WI38 (cell line): ENCODE data around the gene SPRR4.

ENCODE experiments used
- H3K4me3 ChIP-seq: 2 replicates; pipeline ENCODE4 v1.5.1; 2011; ENCODE audit warnings: low read depth, mild to moderate bottlenecking, control low read depth, low read length
- TF ChIP-seq, protein P1 (sequence below): IDR thresholded peaks from 2 replicates; pipeline ENCODE4 v1.5.1; 2012; ENCODE audit warnings: low read depth, mild to moderate bottlenecking, control low read depth, low read length

Gene SPRR4

GRCh38 chr1:152980676-152981075 lies 10.2 kb downstream of the SPRR4 start:
- H3K4me3 ChIP-seq: no peak overlapping the region
- TF ChIP-seq, protein P1, sequence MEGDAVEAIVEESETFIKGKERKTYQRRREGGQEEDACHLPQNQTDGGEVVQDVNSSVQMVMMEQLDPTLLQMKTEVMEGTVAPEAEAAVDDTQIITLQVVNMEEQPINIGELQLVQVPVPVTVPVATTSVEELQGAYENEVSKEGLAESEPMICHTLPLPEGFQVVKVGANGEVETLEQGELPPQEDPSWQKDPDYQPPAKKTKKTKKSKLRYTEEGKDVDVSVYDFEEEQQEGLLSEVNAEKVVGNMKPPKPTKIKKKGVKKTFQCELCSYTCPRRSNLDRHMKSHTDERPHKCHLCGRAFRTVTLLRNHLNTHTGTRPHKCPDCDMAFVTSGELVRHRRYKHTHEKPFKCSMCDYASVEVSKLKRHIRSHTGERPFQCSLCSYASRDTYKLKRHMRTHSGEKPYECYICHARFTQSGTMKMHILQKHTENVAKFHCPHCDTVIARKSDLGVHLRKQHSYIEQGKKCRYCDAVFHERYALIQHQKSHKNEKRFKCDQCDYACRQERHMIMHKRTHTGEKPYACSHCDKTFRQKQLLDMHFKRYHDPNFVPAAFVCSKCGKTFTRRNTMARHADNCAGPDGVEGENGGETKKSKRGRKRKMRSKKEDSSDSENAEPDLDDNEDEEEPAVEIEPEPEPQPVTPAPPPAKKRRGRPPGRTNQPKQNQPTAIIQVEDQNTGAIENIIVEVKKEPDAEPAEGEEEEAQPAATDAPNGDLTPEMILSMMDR: no peak

DNA sequence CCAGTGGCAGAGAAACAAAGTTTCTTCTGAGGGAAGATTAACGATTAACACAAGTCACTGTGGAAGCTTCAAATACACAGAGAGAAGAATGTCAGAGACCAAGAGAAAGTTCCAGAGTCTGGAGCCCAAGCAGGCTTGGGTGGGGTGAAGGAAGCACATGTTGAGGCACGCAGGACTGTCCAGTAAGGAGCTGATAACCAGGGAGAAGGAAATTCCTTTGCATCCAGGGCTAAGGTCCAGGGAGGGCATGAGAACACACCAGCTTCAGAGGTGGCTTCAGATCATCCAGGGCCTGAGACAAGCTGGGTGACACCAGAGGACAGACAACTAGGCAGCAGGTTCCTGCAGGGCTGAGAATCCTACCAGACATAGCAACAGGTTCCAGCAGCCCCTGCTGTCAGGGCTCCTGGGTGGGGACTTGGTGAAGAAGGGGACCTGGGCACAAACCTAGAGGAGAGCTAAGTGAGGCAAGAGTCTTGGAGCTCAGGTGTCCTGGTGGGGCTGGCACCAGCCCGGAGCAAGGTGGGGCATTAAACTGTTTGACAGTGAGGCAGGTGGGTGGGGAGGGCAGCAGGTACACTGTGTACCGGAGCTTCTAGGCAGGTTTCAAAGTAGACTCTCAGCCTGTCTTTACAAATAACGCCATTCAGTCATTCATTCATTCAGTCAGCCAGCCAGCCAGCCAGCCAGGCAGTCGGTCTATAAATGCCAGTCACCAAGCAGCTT lies 10.9 kb downstream of the SPRR4 start:
- TF ChIP-seq, protein P1: no peak
- no peak overlapping the region for H3K4me3 ChIP-seq

GRCh38 chr1:152982076-152982475 lies 11.6 kb downstream of the SPRR4 start:
- TF ChIP-seq, protein P1: no peak
- H3K4me3 ChIP-seq: no peak overlapping the region

DNA sequence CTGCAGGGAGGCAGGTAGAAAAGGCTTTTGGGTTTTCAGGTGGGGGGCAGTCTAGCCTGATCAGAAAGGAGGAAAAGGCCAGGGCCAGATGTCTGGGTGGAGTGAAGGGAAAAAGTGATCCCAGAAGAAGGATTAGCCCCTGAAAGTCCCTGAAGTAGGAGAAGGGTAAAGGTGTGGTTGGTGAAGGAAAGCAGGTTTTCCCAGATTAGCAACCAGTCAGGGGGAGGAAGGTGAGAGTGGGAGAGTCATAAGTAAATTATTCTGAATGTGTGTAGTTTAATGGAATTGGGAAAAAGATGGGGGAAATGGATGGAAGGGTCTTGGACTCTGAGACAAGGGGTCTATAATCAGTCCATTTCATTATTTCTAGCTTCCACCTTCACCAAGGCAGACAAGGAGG lies 12.8 kb downstream of the SPRR4 start:
- H3K4me3 ChIP-seq: no peak overlapping the region
- TF ChIP-seq, protein P1: no peak

GRCh38 chr1:152983743-152984142 lies 13.3 kb downstream of the SPRR4 start, which contains the start of gene SPRR1A:
Gene SPRR1A, plus strand, starts transcription at chr1:152984081. Its CDS starts 1,150 bp downstream, at chr1:152985231.
- TF ChIP-seq, protein P1: no peak

GRCh38 chr1:152986578-152986977 lies 16.1 kb downstream of the SPRR4 start:
- no peak overlapping the region for H3K4me3 ChIP-seq
- TF ChIP-seq, protein P1: no peak

More at GRCh38 chr1:152983743-152984142, 13.3 kb downstream of the SPRR4 start, which contains the start of gene SPRR1A:
- no peak within 1 kb of the TSS for H3K4me3 ChIP-seq

DNA sequence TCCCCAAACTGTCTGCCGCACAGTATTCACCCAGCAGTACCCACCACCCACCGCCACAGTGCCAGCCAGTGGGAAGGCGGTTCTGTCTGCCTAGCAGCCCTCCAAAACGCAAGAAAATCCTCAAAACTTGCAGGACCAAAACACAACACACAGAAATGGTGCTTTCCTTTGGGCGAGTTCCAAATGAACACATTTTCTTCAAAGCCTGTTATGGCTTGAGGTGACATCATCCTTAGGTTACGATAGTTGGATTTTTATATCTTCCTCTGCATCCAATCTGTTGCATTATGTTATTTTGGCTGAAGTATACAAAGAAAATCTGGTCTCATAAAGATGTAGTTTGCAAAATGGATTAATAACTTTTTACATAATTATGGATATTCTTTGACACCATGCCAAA lies 22.7 kb downstream of the SPRR4 start:
- TF ChIP-seq, protein P1: no peak
- no peak overlapping the region for H3K4me3 ChIP-seq
